ENCODE data around the gene TWIST2.

The TWIST2 gene

GRCh38 chr2:238898534-238899281, 50.8 kb downstream of the TWIST2 start:
- Mint-ChIP-seq H3K9me3 (no peaks in the 10 kb centered on the region), H3K36me3 (ENCODE audit: low read depth) (no peaks in the 10 kb centered on the region), H3K27ac (no peak overlapping the region), H3K27me3 (ENCODE audit: low read depth) (no peaks in the 10 kb centered on the region), H3K4me3 (no peak overlapping the region), H3K4me1 (ENCODE audit: low read depth) (no peaks in the 10 kb centered on the region)
- no peak for DNase-seq (ENCODE audit: low spot score)

GRCh38 chr2:238899386-238899785, 51.5 kb downstream of the TWIST2 start:
- Mint-ChIP-seq H3K4me3 (no peak overlapping the region), H3K27ac (no peak overlapping the region), H3K27me3 (ENCODE audit: low read depth) (no peaks in the 10 kb centered on the region), H3K9me3 (no peaks in the 10 kb centered on the region), H3K36me3 (ENCODE audit: low read depth) (no peaks in the 10 kb centered on the region), H3K4me1 (ENCODE audit: low read depth) (no peaks in the 10 kb centered on the region)
- DNase-seq (ENCODE audit: low spot score), result no peak

DNA sequence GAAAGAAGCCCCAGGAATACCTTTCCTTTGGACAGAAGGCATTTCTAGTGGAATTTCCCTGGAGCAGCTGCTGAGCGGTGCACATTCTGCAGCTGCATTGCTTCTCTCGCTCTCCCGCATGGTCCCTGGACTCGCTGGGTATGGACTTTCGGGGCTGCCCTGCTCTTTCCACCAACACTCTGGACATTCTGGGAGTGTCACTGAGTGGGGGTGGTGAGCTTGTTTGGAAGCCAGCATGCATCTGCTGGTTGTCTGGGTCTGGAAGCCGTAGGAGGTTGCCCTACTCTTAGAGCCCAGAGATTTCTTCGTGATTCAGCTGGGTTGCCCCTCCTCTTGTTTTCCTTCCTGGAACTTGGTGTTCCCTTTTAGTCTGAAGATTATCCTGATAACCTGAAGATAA, 52.6 kb downstream of the TWIST2 start:
- Mint-ChIP-seq H3K36me3 (ENCODE audit: low read depth) (no peaks in the 10 kb centered on the region), H3K27ac (no peak overlapping the region), H3K4me3 (no peak overlapping the region), H3K4me1 (ENCODE audit: low read depth) (no peaks in the 10 kb centered on the region), H3K27me3 (ENCODE audit: low read depth) (no peaks in the 10 kb centered on the region), H3K9me3 (no peaks in the 10 kb centered on the region)
- no peak for DNase-seq (ENCODE audit: low spot score)

DNA sequence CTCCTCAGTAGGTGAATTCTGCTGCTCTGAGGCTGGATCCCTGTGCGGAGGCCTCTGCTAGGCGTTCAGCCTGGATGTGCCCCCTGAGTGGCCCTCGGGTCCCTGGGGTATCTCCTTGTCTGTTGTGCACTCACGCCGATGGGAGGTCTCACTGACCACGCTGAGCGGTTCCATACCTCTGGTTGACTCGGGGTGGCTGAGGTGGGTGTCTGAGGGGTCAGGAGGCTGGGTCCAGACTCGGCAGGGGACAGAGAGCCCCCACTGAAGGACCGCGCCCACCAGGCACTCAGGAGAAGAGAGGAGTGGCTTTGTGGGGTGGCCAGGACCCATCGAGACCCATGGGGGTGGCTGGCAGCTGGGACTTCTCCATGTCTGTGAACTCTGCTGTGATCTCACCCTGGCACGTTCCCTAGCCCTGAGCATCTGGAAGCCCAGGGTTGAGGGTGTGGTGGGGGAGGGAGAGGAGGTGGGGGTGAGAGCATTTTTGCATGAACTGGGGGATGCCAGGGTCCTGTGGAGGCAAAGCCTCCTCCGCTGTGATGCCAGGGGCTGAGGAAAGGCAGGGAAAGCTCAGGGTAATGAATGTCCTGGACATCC, 53.7 kb downstream of the TWIST2 start:
- Mint-ChIP-seq H3K36me3 (ENCODE audit: low read depth) (no peaks in the 10 kb centered on the region), H3K9me3 (peaks cover 4% of the 10 kb centered on the region), H3K27me3 (ENCODE audit: low read depth) (no peaks in the 10 kb centered on the region), H3K27ac (no peak overlapping the region), H3K4me1 (ENCODE audit: low read depth) (no peaks in the 10 kb centered on the region), H3K4me3 (no peak overlapping the region)
- DNase-seq (ENCODE audit: low spot score), result no peak

- H3K4me3 Mint-ChIP-seq, result no peak overlapping the region
- peaks cover 4% of the 10 kb centered on the region for H3K9me3 Mint-ChIP-seq
- no peaks in the 10 kb centered on the region for H3K4me1 Mint-ChIP-seq (ENCODE audit: low read depth)
- no peaks in the 10 kb centered on the region for H3K36me3 Mint-ChIP-seq (ENCODE audit: low read depth)
- no peak for DNase-seq (ENCODE audit: low spot score)
- no peak overlapping the region for H3K27ac Mint-ChIP-seq
- H3K27me3 Mint-ChIP-seq (ENCODE audit: low read depth), result no peaks in the 10 kb centered on the region
Observed at GRCh38 chr2:238902285-238902684, 54.4 kb downstream of the TWIST2 start.

- Mint-ChIP-seq H3K27ac (no peak overlapping the region), H3K27me3 (ENCODE audit: low read depth) (no peaks in the 10 kb centered on the region), H3K9me3 (peaks cover 4% of the 10 kb centered on the region), H3K4me1 (ENCODE audit: low read depth) (no peaks in the 10 kb centered on the region), H3K36me3 (ENCODE audit: low read depth) (no peaks in the 10 kb centered on the region), H3K4me3 (no peak overlapping the region)
- no peak for DNase-seq (ENCODE audit: low spot score)
Observed at GRCh38 chr2:238903141-238903540, 55.3 kb downstream of the TWIST2 start.

- no peaks in the 10 kb centered on the region for H3K27me3 Mint-ChIP-seq (ENCODE audit: low read depth)
- no peaks in the 10 kb centered on the region for H3K36me3 Mint-ChIP-seq (ENCODE audit: low read depth)
- H3K9me3 Mint-ChIP-seq, result peaks cover 4% of the 10 kb centered on the region
- H3K4me3 Mint-ChIP-seq, result no peak overlapping the region
- no peak overlapping the region for H3K27ac Mint-ChIP-seq
- no peak for DNase-seq (ENCODE audit: low spot score)
- H3K4me1 Mint-ChIP-seq (ENCODE audit: low read depth), result no peaks in the 10 kb centered on the region
Observed at GRCh38 chr2:238904177-238904576, 56.3 kb downstream of the TWIST2 start.

DNA sequence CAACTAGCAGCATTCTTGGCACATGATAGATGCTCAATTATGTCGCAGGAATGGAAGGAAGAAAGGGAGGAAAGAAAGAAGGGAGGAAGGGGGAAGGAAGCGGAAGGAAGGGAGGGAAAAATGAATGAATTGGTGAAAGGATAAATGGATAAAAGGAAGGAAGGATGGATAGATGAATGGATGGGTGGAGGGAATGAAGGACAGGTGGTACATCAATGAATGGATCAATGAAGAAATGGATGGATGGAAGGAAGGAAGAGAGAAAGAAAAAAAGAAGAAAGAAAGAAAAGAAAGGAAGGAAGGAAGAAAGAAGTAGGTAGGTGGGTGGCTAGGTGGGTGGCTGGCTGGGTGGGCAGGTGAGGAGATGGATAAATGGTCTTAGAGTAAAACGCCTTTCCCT, 56.8 kb downstream of the TWIST2 start:
- no peak overlapping the region for H3K27ac Mint-ChIP-seq

GRCh38 chr2:238905224-238905623, 57.3 kb downstream of the TWIST2 start:
- Mint-ChIP-seq H3K4me3 (no peak overlapping the region), H3K4me1 (ENCODE audit: low read depth) (no peaks in the 10 kb centered on the region), H3K9me3 (peaks cover 4% of the 10 kb centered on the region), H3K27me3 (ENCODE audit: low read depth) (no peaks in the 10 kb centered on the region), H3K36me3 (ENCODE audit: low read depth) (no peaks in the 10 kb centered on the region), H3K27ac (no peak overlapping the region)
- no peak for DNase-seq (ENCODE audit: low spot score)

More for the DNA sequence above, 56.8 kb downstream of the TWIST2 start:
- Mint-ChIP-seq H3K36me3 (ENCODE audit: low read depth) (no peaks in the 10 kb centered on the region), H3K4me3 (no peak overlapping the region), H3K27me3 (ENCODE audit: low read depth) (no peaks in the 10 kb centered on the region), H3K9me3 (peaks cover 4% of the 10 kb centered on the region), H3K4me1 (ENCODE audit: low read depth) (no peaks in the 10 kb centered on the region)
- DNase-seq (ENCODE audit: low spot score), result no peak

DNA sequence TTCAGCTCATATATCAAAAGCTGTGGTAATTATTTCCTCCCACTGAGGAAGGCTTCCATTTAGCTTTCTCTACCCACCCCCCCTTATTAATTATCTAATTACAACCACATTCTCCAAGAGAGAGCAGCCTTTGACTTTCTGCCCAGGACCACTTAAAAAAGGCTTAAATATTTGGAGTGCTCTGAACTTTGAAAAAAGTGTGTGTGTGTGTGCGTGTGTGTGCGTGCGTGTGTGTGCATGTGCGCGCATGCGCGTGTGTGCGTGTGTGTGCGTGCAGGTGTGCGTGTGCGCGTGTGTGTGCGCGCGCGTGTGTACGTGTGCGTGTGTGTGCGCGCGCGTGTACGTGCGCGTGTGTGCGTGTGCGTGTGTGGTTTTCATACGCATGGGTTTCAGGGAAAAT, 57.8 kb downstream of the TWIST2 start:
- Mint-ChIP-seq H3K27ac (no peak overlapping the region), H3K4me3 (no peak overlapping the region), H3K27me3 (ENCODE audit: low read depth) (no peaks in the 10 kb centered on the region), H3K36me3 (ENCODE audit: low read depth) (no peaks in the 10 kb centered on the region), H3K4me1 (ENCODE audit: low read depth) (no peaks in the 10 kb centered on the region), H3K9me3 (peaks cover 4% of the 10 kb centered on the region)
- no peak for DNase-seq (ENCODE audit: low spot score)

GRCh38 chr2:238906254-238906935, 58.5 kb downstream of the TWIST2 start:
- Mint-ChIP-seq H3K9me3 (peaks cover 4% of the 10 kb centered on the region), H3K4me3 (no peak overlapping the region), H3K27me3 (ENCODE audit: low read depth) (no peaks in the 10 kb centered on the region), H3K27ac (no peak overlapping the region), H3K36me3 (ENCODE audit: low read depth) (no peaks in the 10 kb centered on the region), H3K4me1 (ENCODE audit: low read depth) (no peaks in the 10 kb centered on the region)
- no peak for DNase-seq (ENCODE audit: low spot score)

GRCh38 chr2:238906936-238907716, 59.2 kb downstream of the TWIST2 start:
- Mint-ChIP-seq H3K4me1 (ENCODE audit: low read depth) (no peaks in the 10 kb centered on the region), H3K36me3 (ENCODE audit: low read depth) (no peaks in the 10 kb centered on the region), H3K4me3 (no peak overlapping the region), H3K9me3 (peaks cover 4% of the 10 kb centered on the region), H3K27ac (no peak overlapping the region), H3K27me3 (ENCODE audit: low read depth) (no peaks in the 10 kb centered on the region)
- DNase-seq (ENCODE audit: low spot score), result no peak

DNA sequence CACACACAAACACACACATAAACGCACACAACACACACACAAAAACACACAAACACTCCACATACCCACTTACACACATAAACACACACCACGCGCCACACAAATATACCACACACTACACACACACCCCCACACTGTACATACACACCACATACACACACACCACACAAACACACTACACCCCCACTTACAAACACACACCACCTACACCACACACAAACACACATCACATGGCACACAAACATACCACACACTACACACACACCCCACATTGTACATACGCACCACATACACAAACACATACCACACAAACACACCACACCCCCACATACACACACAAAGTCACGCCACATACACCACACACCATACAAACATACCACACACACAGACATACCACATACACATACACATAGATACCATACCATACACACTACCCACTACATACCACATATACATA, 59.9 kb downstream of the TWIST2 start:
- no peak for DNase-seq (ENCODE audit: low spot score)
- Mint-ChIP-seq H3K4me3 (no peak overlapping the region), H3K27ac (no peak overlapping the region), H3K27me3 (ENCODE audit: low read depth) (no peaks in the 10 kb centered on the region), H3K4me1 (ENCODE audit: low read depth) (no peaks in the 10 kb centered on the region), H3K36me3 (ENCODE audit: low read depth) (no peaks in the 10 kb centered on the region), H3K9me3 (peaks cover 4% of the 10 kb centered on the region)
